Right lobe of liver (tissue), 4 donors: Measurements from ENCODE around the gene SRPRB.

Experiments
- POLR2A ChIP-seq: fragments of 450-650 bp; IDR thresholded peaks from one replicate; pipeline ENCODE4 v1.6.1; 2017; ENCODE audit warnings: antibody characterized with exemption, mild to moderate bottlenecking
- TF ChIP-seq, protein P1 (sequence below), 4 donors: fragments of 200-600 bp in 3 of 4; fragments of 450-650 bp in 1 of 4; IDR thresholded peaks; one replicate each; pipeline versions ENCODE4 v1.5.1 to v1.8.0; 2016 to 2022; ENCODE audit warnings: antibody characterized with exemption in 4 of 4, mild to moderate bottlenecking in 2 of 4
- donor health status: DM: no; HTN: no; CAD: no.
- donor health status: DM: no; HTN: no; CAD: no.
- donor health status: DM: no; HTN: yes; CAD: no.

DNA sequence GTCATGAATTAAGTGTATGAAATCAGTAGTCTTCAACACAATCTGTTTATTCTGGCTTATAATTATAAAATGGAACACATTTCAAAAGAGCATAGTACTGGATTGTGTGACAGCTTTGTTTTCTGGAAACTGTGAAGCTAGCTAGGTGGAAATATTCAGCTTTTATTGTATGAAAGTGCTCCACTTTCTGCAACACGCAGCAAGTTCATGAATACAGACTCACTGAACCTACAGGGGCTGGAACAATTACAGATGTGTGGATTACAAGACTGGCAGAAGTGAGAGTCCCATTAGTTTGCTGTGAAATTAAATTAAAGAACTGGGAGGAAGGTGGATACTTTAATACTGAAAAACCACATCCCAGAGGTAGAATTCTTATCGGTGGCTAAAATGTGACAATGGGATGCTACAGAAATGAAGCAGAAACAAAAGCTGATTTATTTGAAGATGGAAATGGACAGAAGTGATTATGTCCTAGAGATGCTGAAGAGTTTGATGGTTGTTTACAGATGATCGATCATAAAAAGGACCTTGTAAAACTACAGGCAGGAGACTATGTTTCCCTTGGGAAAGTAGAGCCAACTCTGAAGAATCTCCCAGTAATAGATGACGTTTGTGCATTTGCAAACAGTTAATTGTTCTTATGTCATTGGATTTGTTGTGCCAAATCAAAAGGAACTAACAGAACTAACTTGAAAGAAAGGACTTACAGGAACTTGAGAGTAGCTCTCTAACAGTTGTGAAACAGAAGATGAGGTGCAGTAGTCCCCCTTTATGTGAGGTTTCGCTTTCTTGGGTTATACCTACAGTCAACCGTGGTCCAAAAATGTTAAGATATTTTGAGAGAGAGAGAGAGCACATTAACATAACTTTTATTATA lies 43.8 kb upstream of the SRPRB start:
- TF ChIP-seq, protein P1, sequence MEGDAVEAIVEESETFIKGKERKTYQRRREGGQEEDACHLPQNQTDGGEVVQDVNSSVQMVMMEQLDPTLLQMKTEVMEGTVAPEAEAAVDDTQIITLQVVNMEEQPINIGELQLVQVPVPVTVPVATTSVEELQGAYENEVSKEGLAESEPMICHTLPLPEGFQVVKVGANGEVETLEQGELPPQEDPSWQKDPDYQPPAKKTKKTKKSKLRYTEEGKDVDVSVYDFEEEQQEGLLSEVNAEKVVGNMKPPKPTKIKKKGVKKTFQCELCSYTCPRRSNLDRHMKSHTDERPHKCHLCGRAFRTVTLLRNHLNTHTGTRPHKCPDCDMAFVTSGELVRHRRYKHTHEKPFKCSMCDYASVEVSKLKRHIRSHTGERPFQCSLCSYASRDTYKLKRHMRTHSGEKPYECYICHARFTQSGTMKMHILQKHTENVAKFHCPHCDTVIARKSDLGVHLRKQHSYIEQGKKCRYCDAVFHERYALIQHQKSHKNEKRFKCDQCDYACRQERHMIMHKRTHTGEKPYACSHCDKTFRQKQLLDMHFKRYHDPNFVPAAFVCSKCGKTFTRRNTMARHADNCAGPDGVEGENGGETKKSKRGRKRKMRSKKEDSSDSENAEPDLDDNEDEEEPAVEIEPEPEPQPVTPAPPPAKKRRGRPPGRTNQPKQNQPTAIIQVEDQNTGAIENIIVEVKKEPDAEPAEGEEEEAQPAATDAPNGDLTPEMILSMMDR (IDR thresholded peaks at IDR 0.05): no peak
- no peak for TF ChIP-seq POLR2A
